ENCODE measurements around the gene STXBP6.

The STXBP6 gene

DNA sequence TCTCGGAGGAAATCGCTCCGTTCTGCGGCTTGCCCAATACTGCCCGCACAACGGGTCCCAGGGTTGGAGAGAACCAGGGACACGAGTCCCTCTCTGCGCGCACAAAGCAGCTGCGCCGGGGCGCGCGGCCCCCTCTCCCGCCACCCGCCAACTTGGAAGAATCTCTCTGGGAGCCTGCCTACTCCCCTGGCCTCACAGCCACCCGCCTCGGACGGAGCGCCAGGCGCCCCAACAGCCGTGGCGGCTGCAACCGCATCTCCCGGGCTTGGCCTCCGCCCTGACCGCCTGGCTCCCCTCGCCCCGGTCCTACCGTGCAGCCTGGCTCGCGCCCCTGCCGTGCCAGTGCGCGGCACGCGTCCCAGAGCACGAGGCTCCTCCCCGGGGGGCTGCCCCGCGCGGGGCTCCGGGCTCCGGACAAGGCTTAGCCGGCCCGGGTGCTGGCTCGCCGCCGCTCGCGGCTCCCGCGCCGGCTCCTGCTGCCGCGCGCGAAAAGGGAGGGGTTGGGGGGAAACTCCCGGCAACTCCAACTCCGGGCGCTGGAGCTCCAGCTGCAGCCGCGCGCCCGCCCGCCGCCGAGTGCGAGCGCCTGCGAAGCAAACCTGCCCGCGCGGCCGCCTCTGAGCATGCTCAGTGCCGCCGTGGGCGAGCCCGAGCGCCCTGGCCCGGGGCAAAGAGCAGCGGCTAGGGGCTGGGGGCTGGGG is at the start of gene STXBP6:
Gene STXBP6, minus strand, starts transcription at position 580 of the 701 bp plus-strand sequence. CDS start 75,329 bp downstream, outside the sequence.
- peak in 1 of 3 donors; percentile 18 for DNase-seq (ENCODE audit: low read depth in 2 of 3, low spot score in 1 of 3)

DNA sequence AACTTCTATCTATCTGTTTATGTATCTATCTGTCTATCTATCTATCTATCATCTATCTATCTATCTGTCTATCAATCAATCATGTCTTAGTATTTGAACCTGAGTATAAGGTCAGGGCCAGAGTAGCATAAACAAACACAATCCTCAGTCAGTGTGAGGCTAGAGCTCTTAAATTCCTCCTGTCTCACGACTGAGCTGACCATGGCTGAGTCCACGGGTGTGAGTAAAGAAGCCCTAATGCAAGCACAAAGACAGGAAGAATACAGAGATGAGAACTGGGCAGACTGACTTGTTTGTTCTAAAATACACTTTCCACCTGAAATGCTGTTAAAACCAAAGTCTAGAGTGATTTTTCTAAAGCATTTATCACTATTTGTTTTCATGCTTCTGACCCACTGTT is 47.2 kb upstream of the STXBP6 start:
- no peak for DNase-seq (ENCODE audit: low read depth in 2 of 3, low spot score in 1 of 3)

DNA sequence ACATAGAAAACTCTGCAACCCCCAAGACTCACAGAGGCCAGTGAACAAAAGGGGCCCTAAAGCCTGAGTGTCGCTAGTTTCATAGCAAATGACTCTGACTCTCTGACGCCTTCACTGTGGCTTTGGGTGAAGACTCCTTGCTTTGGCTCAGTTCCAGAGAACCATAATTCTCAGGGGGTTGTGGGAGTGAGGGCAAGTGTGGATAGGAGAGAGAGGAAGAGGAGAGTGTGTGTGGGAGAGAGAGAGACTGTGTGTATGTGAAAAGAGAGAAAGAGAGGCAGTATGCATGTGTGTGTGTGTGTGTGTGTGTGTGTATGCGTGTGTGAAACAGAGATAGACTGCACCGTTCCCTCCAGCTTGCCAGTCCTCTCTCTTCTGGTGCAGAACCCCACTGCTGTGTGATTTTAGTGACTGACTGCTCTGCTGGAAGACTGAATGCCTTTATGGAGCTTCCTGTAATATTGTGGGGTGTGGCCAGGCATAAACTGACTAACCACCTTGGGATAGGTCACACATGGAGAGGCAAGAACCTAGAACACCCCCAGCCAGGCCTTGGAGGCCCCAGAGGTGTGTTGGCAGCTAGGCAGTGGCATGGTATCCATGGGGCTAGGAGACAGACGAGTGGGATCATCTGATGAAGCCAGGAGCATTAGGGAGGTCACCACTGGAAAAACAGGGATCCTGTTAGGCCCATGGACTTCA is 45.9 kb upstream of the STXBP6 start:
- DNase-seq (ENCODE audit: low read depth in 2 of 3, low spot score in 1 of 3) = no peak

DNA sequence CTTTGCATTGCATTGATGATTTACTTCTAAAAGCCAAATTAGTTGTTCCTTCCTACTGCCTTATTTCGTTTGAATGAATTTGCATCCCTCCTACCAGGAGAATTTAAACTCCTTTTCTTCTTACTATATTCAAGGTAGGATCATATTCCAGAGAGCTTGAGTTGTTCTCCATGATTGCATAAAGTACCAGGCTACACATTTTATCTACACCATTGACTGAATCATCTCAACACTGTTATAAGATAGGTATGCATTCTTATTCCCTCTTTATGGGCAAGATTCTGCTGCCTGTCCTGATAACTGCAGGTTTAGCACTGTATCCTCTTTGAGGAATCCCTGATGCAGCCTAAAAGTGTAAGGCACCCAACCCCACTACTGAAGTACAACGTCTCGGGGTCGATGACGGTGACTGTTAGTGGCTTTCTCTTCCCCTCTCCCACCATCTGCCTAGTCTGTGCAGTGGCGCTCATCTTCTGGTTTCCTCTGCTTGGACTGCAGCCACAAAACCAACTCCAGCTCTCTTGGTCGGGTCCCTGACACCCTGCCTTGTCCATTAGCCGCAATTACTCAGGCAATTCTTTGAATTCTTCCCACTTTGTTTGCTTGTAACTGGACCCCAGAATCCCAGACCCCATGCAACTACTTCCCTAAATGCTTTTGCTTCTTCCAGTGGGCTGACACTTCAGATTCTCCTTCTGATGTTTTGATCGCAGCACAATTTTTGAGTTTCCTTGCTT is 44.4 kb upstream of the STXBP6 start:
- DNase-seq (ENCODE audit: low read depth in 2 of 3, low spot score in 1 of 3) = no peak

DNA sequence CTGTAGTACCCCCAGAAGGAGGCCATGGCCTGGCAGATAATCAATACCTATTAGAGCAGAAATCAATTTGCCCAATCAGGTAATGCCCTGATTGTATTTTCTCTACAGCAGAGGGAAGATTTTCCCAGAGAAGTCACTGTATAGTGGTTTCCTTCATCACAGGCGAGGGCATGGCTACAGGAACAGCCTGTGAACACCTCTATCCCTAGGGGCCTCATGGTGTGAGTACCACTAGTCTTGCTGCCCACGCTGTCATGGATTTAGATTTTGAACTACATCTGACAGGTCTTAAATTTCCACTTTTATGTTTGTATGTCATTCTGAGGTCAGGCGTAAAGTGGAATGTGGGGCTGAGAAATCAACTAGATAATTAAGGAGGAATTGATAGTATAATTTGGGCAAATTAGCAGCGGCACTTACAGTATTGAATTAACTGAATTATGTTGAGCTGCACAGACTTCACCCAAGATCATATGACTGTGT is 42.4 kb upstream of the STXBP6 start:
- DNase-seq (ENCODE audit: low read depth in 2 of 3, low spot score in 1 of 3) = no peak

DNA sequence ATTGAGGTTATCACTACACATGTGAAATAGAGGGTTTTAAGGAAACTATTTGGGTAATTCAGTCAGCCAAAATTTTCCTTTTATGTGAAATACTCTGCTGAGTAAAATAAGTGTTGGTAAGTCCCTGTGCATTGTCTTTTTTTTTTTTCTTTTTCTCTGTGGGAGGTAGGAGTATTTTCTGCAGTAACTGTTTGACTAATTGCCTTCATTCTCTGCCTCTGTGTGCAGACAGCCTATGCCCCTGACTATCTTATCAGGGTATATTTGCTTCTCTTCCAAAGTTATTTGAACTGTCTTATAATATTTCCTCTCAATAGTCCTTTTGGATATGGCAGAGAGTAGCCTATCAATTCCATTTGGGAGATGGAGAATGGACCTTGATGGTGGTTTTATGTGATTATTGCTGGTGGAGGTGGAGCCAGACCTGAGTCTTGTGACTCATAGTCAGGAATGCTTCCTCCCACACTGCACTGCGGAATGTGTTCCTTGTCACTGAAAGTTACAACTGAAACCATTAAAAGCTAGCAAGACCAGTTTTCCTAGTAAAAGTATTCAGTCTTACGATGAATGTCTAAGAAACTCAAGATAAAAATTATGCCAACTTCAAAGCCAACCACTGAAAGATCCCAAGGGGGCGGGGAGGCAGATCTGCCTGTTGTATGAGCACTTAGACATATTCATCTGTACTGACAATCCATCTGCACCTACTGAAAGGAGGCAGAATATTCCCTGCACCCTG is 40.9 kb upstream of the STXBP6 start:
- DNase-seq (ENCODE audit: low read depth in 2 of 3, low spot score in 1 of 3) = no peak

DNA sequence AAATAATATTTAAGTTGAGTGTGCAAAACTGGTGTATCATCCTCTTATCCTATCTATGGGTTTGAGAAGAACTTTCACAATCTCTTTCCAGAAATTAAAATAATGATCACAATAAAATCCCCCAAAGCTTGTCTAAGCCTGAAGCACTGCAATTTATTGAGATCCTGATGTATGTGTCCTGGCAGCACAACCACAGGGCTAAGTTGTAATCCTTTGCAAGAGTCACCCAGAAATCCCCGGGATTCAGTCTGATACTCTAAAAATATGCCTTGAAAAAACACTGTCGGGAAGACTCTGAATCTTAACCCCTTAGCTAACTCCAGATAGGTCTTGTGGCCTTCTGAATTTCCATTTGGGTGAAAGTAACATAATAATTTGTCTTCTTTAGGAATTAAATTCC is 40.3 kb upstream of the STXBP6 start:
- no peak for DNase-seq (ENCODE audit: low read depth in 2 of 3, low spot score in 1 of 3)

DNA sequence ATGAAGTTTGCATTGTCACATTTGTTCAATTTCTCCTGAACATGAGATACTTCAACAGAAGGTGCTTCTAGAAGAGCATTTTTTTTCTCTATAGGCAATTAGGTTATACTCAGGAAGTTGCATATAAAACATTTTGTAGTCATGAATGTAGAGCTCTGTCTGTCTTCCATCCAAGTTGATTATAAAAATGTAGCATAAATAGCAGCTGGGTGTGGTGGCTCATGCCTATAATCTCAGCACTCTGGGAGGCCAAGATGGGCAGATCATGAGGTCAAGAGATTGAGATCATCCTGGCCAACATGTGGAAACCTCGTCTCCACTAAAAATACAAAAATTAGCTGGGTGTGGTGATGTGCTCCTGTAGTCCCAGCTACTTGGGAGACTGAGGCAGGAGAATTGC is 39.5 kb upstream of the STXBP6 start:
- no peak for DNase-seq (ENCODE audit: low read depth in 2 of 3, low spot score in 1 of 3)

DNA sequence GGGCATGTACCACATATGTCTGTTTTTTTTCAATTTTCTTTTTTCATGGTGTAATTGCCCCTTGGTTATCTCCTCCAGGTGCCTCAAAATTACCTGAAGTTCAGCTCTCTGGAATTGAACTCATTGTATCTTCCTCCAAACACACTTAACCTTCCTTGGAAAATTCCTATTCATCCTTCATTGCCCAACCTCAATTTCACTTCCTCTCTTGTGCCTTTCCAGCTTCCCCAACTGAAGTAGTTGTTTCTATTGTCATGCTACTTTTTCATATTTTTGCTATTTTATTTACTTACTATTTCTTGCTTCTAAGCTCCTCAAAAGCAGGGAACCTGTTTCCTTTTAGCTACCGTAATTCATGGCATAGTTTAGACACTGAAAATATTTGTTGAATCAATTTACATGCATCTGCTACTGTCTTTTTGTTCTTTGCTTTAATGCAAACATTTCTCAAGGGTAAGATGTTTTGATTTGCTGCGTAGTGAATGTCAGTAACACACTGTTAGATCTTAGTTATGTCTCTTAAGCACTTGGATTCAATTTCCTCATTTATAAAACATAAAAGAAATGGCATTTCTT is 37.0 kb upstream of the STXBP6 start:
- DNase-seq (ENCODE audit: low read depth in 2 of 3, low spot score in 1 of 3) = no peak

DNA sequence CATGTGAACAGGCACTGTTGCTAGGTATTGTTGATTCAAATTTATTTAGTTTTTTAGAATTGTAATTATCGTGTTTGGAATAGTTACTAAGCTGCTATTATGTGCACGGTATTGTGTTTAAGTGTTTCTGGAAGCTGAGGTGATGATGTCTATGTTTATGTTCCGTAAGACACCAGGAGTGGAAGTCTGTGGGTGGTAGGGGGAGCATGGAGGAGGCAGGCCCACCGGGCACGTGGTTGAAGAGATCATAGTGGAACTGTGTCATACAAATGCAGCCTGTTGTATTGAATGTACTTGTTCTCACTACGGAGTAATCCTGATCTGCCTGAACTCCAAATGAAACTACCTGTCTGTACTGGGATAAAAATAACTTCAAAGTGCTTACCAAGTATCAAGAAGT is 36.1 kb upstream of the STXBP6 start:
- no peak for DNase-seq (ENCODE audit: low read depth in 2 of 3, low spot score in 1 of 3)

DNA sequence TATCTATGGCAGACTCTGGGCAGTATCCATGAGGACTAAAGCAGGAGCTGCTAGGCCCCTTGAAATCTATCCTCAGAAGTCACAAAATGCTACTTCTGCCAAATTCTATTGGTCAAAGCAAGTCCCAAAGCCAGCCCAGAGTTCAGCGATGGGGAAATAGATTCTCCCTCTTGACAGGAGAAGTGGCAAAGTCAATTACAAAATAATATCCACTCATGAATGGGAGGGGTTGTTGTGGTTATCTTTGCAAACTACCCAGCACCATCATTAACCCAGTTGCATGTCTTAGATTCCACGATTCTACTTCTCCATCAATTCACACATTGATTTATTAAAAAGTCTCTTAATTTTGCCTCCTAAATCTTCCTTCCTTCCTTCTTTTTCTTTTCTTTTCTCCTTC is 30.7 kb upstream of the STXBP6 start:
- DNase-seq (ENCODE audit: low read depth in 2 of 3, low spot score in 1 of 3) = no peak

DNA sequence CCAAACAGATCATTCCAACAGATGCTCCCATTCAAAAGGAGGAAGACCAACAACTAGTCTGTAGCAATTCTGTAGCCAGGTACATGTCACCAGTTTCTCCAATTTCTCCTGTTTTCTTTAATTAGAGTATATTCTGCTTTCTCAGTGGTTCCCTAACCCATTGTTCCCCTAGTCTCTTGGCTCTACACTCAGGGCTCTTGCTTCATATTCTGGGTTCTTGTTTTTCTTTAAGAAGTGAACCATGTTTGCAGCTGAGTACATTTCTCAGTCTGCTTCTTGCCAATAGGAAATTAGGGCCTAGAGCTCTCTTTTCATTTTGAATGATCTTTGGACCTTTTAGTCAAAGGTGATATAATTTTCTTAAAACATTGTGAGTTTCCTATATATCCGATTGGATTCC is 29.4 kb upstream of the STXBP6 start:
- no peak for DNase-seq (ENCODE audit: low read depth in 2 of 3, low spot score in 1 of 3)

DNA sequence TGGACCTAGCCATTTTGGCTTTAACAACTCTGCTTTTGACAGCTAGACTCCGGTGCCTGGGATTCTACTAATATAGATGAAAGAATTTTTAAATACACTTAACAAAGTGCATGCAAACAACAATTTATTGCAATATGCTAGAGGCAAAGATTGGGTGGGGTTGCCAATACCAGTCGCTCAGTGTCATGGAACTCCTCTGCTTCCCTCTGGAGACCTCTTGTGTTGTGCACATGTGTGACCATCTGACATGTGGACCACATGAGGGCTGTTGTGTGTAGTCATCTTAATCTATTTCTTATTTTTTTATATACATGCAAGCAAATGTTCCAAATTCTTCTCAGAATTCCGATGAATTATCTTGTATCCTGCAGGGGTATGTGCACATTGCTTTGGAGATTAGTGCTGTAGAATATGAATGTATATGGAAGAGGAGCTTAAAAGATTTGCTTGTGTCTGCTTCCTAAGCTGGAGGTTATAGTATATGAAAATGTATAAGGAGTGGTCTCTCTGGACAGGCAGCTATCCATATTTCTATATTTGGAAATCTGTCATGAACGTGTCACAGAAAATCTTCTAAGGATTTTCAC is 24.2 kb upstream of the STXBP6 start:
- DNase-seq (ENCODE audit: low read depth in 2 of 3, low spot score in 1 of 3) = no peak

DNA sequence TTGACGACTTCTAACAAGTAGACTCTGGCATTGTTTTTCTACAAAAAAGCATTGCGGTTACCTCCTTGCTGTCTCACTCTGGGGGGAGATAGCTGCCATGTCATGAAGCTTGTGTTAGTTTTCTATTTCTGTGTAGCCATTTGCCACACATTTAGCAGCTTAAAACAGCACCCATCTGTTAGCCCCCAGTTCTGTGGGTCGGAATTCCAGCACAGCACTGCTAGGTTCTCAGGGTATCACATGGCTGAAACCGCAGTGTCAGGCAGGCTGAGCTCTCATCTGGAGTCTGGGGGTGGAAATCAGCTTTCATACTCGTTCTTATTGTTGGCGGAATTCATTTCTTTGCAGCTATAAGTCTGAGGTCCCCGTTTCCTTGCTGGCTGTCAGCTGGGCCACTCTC is 19.9 kb upstream of the STXBP6 start:
- DNase-seq (ENCODE audit: low read depth in 2 of 3, low spot score in 1 of 3) = no peak

DNA sequence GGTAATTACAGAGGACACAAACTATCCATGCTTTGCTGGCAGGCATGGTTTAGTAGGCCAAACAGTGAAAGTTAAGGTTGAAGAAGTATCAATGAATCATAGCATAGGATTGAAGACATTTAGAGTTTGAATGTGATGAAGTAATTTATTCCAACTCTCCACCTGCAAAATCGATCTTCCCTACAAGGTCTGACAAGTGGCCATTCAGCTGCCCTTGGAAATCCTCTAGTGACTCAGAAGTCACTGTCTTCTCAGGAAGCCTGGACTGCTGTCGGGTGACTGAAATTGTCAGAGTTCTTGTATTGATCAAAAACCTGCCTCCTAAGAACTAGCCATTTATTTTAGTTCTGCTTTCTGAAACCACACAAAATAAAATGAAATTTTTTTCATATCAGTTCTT is 17.7 kb upstream of the STXBP6 start:
- DNase-seq (ENCODE audit: low read depth in 2 of 3, low spot score in 1 of 3) = no peak

DNA sequence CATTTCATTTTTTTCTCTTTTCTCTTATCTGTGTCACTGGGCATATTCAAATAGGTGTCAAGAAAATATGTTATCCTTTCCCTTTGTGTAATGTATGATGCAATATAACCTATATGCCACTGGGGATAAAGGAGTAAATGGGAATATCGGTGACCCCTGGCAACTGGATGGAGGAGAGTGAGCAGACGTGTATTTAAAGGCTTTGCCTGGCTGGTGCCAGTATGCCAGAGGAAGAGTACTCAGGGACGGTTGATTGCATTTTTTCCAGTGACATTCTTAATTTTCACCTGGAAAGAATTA is 12.0 kb upstream of the STXBP6 start:
- no peak for DNase-seq (ENCODE audit: low read depth in 2 of 3, low spot score in 1 of 3)

DNA sequence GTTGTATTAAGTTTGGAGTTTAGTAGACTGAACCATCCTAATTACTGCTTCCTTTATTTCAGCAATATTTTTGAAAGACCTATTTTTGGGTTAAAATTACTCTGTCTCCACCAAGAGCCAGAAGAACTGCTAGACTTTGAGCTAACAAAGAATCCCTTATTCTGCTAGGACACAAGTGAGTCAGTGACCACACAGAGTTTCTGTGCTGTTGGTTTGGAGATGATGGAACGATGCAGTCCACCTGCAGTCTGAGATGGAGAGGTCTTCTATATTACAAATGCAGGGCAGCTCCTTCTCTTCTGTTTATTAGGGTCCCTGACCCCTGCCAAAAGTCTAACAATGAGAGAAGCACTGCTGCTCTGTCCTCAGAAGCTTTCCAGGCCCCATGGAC is 6.7 kb upstream of the STXBP6 start:
- no peak for DNase-seq (ENCODE audit: low read depth in 2 of 3, low spot score in 1 of 3)

DNA sequence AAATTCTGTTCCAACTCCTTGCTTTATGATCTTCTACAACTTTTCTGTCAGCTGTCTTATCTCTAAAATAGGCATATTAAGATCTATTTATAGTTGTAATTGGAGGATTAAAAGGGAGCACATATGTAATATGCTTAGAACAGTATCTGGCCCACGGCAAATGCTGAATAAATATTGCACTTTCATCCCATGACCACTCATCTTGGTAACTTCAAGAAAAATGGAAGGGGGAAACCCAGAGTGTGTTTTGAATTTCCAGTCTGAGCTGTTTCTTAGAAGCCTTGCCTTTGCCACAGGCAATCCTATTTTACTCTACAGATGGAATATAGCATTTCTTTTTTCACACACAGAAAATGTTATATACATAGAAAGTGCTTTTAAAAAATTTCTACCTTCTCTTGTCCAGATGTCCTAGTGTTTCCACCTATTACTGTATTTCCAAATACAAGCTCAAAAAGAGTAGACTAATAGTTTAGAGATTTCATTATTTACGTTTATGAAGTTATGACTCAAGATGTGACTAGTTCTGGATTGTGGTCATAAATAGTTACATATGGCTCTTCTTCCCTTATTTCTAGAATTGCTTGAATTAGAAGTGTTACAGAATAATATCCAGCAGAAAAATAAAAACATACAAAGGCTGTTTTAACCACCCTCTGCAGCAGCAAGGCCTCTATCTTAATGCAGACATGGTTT is 6.2 kb upstream of the STXBP6 start:
- no peak for DNase-seq (ENCODE audit: low read depth in 2 of 3, low spot score in 1 of 3)

DNA sequence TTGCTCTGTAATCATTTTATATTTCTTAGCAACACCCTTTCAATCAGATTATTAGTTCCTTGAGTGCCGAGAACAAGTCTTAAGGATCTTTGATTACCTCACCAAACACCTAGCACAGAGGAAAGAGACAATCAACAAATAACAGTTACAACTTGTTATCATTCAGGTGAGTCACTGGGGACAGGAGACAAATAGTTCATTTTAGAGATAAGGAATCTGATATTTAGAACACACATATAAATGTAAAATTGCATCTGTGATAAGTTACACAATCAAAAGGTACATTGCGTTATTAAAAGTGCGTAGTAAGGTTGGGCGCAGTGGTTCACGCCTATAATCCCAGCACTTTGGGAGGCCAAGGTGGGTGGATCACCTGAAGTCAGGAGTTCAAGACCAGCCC is 5.1 kb upstream of the STXBP6 start:
- DNase-seq (ENCODE audit: low read depth in 2 of 3, low spot score in 1 of 3) = no peak

DNA sequence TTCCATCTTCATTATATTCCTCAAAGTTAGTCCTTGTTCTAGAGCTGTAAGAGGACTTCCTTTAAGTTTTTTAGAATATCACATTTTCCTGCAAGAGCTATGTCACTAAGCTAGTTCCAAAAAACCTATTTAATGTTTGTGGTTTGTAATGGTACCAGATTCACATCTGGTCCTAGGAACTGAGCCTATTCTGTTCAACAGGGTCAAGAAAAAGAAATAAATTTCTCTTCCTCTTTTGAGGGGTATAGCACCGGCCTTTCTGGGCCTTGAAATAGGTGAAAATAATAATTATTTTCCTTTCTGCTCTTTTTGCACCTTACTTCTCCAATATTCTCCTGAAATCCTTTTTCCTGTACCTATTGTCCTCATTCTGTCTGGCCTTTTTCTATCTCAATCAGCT is 3.6 kb upstream of the STXBP6 start:
- no peak for DNase-seq (ENCODE audit: low read depth in 2 of 3, low spot score in 1 of 3)

Data from stimulated activated CD4-positive, alpha-beta T cell treated with anti-CD3 and anti-CD28 coated beads, Interleukin-12 subunit alpha, Interleukin-12 subunit beta, amount 100 ng/mL, for 48 hours (primary cell).